OCI-LY7 (cell line): ENCODE measurements around the gene PRRX2.

Experiments used
- CTCF ChIP-seq: fragments of 200-600 bp; sonication (generic); conservative IDR thresholded peaks from 2 replicates; pipeline ENCODE4 v1.5.1; 2014; ENCODE audit warnings: mild to moderate bottlenecking, antibody characterized with exemption, low read length, moderate library complexity, mixed read lengths
- EZH2phosphoT487 ChIP-seq: fragments of 200-600 bp; sonication (generic); IDR thresholded peaks from 2 replicates; pipeline ENCODE4 v1.6.1; 2018; ENCODE audit warnings: low read depth, borderline replicate concordance, mild to moderate bottlenecking, mixed run types, antibody characterized with exemption, low read length, moderate library complexity, mixed read lengths

- no peak for TF ChIP-seq CTCF
- TF ChIP-seq EZH2phosphoT487, result no peak
These were observed 4.5 kb downstream of the PRRX2 start for GRCh38 chr9:129669946-129670345.
